SH-SY5Y (cell line): ENCODE measurements around the gene PNPLA6.

ENCODE experiments used
- GATA2 ChIP-seq: IDR thresholded peaks from 2 replicates; pipeline ENCODE4 v1.6.1; 2011; ENCODE audit warnings: mild to moderate bottlenecking, low read depth, low read length
- GATA3 ChIP-seq: IDR thresholded peaks from 2 replicates; pipeline ENCODE4 v1.6.1; 2011; ENCODE audit warnings: low read depth, mild to moderate bottlenecking, low read length, moderate library complexity

DNA sequence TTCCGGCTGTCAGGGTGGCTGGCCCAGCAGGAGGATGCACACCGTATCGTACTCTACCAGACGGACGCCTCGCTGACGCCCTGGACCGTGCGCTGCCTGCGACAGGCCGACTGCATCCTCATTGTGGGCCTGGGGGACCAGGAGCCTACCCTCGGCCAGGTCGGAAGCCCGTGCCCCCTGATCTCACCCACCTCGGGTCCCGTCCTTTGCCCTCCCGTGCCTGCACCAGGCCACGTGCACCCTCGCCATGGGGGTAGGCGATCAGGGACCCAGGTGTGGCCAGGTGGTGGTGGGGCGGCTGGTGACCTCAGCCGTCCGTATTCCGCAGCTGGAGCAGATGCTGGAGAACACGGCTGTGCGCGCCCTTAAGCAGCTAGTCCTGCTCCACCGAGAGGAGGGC is 19.0 kb downstream of the PNPLA6 start:
- TF ChIP-seq GATA3 (no peak), GATA2 (no peak)
